OCI-LY1 (cell line): ENCODE measurements around the gene KLF7.

Experiments
- H2AFZ ChIP-seq: fragments of 200-600 bp; sonication (generic), shearing (Covaris generic); 2 replicates; pipeline ENCODE4 v1.6.0; 2014; ENCODE audit warnings: antibody characterized with exemption, mild to moderate bottlenecking, low read length
- H3F3A ChIP-seq: fragments of 200-600 bp; sonication (generic), shearing (Covaris generic); 2 replicates; pipeline ENCODE4 v1.6.0; 2014; ENCODE audit warnings: mild to moderate bottlenecking, antibody characterized with exemption, low read length, moderate library complexity; ENCODE audit not compliant: insufficient read depth
- H3K27ac ChIP-seq: fragments of 200-600 bp; sonication (generic); 2 replicates; pipeline ENCODE4 v1.5.1; 2014; ENCODE audit warnings: low read length, mixed run types, mild to moderate bottlenecking, low read depth; ENCODE audit not compliant: poor library complexity, severe bottlenecking
- H3K27me3 ChIP-seq: fragments of 200-600 bp; sonication (generic); 2 replicates; pipeline ENCODE4 v1.6.0; 2014; ENCODE audit warnings: antibody characterized with exemption, mild to moderate bottlenecking, low read length, moderate library complexity; ENCODE audit not compliant: insufficient read depth
- H3K36me3 ChIP-seq: fragments of 200-600 bp; sonication (generic); 2 replicates; pipeline ENCODE4 v1.6.1; 2014; ENCODE audit warnings: mild to moderate bottlenecking, antibody characterized with exemption, low read length, moderate library complexity, mixed read lengths; ENCODE audit not compliant: insufficient read depth
- H3K4me1 ChIP-seq: fragments of 200-600 bp; sonication (generic); 2 replicates; pipeline ENCODE4 v1.5.1; 2014; ENCODE audit warnings: mild to moderate bottlenecking, low read length, moderate library complexity; ENCODE audit not compliant: insufficient read depth, severe bottlenecking
- H3K4me2 ChIP-seq: fragments of 200-600 bp; sonication (generic), shearing (Covaris generic); 2 replicates; pipeline ENCODE4 v1.6.1; 2014; ENCODE audit warnings: low read length
- H3K4me3 ChIP-seq: fragments of 200-600 bp; sonication (generic); 2 replicates; pipeline ENCODE4 v1.5.1; 2014; ENCODE audit warnings: low read length, low read depth, mild to moderate bottlenecking, mixed read lengths; ENCODE audit not compliant: poor library complexity, severe bottlenecking
- H3K79me2 ChIP-seq: fragments of 200-600 bp; shearing (Covaris generic); 2 replicates; pipeline ENCODE4 v1.6.1; 2016; ENCODE audit warnings: mixed run types, low read length, mixed read lengths; ENCODE audit not compliant: insufficient read depth
- H3K9ac ChIP-seq: fragments of 200-600 bp; sonication (generic), shearing (Covaris generic); 2 replicates; pipeline ENCODE4 v1.6.1; 2014; ENCODE audit warnings: mild to moderate bottlenecking, low read length, mixed read lengths
- H3K9me2 ChIP-seq: fragments of 200-600 bp; sonication (generic), shearing (Covaris generic); 2 replicates; pipeline ENCODE4 v1.6.1; 2014; ENCODE audit warnings: low read depth, mild to moderate bottlenecking, low read length, mixed read lengths
- H3K9me3 ChIP-seq: fragments of 200-600 bp; shearing (Covaris generic); 2 replicates; pipeline ENCODE4 v1.6.1; 2014; ENCODE audit warnings: low read length, mixed read lengths
- H4K20me1 ChIP-seq: fragments of 200-600 bp; sonication (generic), shearing (Covaris generic); 2 replicates; pipeline ENCODE4 v1.6.0; 2016; ENCODE audit warnings: mild to moderate bottlenecking, low read length; ENCODE audit not compliant: insufficient read depth
- EZH2 ChIP-seq: fragments of 200-600 bp; sonication (generic), shearing (Covaris generic); IDR thresholded peaks from 2 replicates; pipeline ENCODE4 v1.8.0; 2017; ENCODE audit warnings: borderline replicate concordance, mixed run types, mild to moderate bottlenecking, antibody characterized with exemption, low read length, moderate library complexity, mixed read lengths
- TF ChIP-seq, protein P1 (sequence below): fragments of 200-600 bp; sonication (generic), shearing (Covaris generic); IDR thresholded peaks from 2 replicates; pipeline ENCODE4 v1.5.1; 2017; ENCODE audit warnings: mild to moderate bottlenecking, antibody characterized with exemption, low read length, moderate library complexity, mixed read lengths

Gene KLF7

DNA sequence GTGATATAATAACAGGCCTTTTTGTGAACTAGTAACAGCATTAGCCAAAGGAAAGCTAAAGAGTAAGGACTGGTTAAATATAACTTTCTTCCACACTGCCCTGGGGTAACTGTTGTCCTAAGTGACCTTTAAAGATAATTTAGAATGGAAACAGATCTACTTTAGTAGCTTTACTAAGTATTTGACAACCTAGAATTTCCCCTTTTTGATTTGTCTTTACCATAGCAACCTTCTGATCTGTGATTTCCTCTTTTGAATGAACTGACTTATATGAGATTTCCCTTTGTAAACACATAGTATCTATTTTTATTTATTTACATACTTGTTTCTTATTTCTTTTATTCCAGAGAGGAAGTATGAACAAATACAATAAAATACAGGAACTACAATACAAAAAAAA lies 10.5 kb upstream of the KLF7 start:
- H3K79me2 ChIP-seq: no peaks in the 10 kb centered on the region
- H4K20me1 ChIP-seq: no peaks in the 10 kb centered on the region
- no peaks in the 10 kb centered on the region for H3K36me3 ChIP-seq
- TF ChIP-seq, protein P1, sequence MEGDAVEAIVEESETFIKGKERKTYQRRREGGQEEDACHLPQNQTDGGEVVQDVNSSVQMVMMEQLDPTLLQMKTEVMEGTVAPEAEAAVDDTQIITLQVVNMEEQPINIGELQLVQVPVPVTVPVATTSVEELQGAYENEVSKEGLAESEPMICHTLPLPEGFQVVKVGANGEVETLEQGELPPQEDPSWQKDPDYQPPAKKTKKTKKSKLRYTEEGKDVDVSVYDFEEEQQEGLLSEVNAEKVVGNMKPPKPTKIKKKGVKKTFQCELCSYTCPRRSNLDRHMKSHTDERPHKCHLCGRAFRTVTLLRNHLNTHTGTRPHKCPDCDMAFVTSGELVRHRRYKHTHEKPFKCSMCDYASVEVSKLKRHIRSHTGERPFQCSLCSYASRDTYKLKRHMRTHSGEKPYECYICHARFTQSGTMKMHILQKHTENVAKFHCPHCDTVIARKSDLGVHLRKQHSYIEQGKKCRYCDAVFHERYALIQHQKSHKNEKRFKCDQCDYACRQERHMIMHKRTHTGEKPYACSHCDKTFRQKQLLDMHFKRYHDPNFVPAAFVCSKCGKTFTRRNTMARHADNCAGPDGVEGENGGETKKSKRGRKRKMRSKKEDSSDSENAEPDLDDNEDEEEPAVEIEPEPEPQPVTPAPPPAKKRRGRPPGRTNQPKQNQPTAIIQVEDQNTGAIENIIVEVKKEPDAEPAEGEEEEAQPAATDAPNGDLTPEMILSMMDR: no peak
- no peak for TF ChIP-seq EZH2
- H3K4me2 ChIP-seq: no peak overlapping the region
- no peaks in the 10 kb centered on the region for H3K9me2 ChIP-seq
- no peak overlapping the region for H3K4me3 ChIP-seq
- no peaks in the 10 kb centered on the region for H3K27me3 ChIP-seq
- no peak overlapping the region for H2AFZ ChIP-seq
- no peak overlapping the region for H3K9ac ChIP-seq
- no peaks in the 10 kb centered on the region for H3K9me3 ChIP-seq
- no peaks in the 10 kb centered on the region for H3K4me1 ChIP-seq
- H3K27ac ChIP-seq: no peak overlapping the region
- H3F3A ChIP-seq: no peaks in the 10 kb centered on the region

DNA sequence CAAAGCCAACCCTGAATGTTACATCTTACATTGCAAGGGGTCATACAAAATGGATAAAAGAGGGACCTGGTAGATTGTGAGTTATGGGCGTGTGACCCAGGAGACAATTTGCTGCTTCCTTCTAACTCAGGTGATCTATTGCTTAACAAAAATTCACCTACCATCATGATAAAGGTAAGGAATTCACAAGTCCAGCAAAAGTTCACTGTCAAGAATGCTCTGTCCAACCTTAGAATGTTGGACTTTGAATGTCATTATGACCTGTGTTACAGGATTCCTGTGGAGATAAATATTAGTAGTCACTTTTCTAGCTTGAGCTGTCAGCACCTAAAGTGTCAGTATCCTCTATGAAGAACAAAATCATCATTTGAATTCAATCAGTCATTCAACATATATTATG lies 7.9 kb upstream of the KLF7 start:
- H2AFZ ChIP-seq: no peak overlapping the region
- H3K9me2 ChIP-seq: no peaks in the 10 kb centered on the region
- no peak overlapping the region for H3K4me3 ChIP-seq
- no peak overlapping the region for H3K27ac ChIP-seq
- TF ChIP-seq EZH2: no peak
- TF ChIP-seq, protein P1: no peak
- H3K9me3 ChIP-seq: no peaks in the 10 kb centered on the region
- H3K4me2 ChIP-seq: no peak overlapping the region
- H3F3A ChIP-seq: no peaks in the 10 kb centered on the region
- H3K27me3 ChIP-seq: no peaks in the 10 kb centered on the region
- no peaks in the 10 kb centered on the region for H3K79me2 ChIP-seq
- no peaks in the 10 kb centered on the region for H3K36me3 ChIP-seq
- H3K4me1 ChIP-seq: no peaks in the 10 kb centered on the region
- H3K9ac ChIP-seq: no peak overlapping the region
- no peaks in the 10 kb centered on the region for H4K20me1 ChIP-seq

DNA sequence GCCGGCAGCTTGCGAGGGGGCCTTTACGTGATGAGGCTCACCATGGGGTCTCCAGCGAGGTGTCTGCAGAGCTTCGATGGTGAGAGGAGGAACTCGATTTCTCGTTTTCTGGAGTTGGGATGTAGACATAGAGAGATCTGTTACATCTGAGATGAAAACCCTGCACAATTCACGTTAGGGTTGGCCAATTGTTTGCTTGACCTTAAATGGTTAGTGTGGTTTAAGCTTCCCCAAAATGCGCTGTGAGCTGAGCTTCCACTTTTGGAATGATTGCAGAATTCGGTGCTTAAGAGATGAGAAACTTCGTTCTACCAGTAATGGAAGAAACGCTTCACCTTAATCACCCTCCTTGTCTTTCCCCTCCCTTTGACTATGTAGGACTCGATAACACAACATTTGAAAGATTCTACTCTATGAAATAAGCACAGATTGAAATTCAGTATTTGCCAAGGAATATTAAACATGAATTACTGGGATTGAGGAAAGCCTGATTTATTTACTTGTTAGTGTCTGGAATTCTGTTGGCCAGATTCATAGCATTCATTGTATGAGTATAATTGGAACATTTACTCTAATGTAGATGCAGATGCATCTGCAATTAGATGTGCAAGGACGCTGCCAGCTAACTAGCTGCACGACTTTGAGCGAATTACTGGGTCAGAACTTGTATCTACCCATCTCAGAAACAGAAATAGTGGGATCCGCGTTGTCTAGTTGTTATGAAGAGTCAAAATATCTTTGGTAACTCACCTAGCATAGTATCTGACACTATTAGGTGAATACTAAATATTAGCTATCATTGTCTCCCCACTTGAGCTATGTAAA lies 1.6 kb upstream of the KLF7 start:
- no peaks in the 10 kb centered on the region for H3K36me3 ChIP-seq
- no peak for TF ChIP-seq EZH2
- TF ChIP-seq, protein P1: no peak
- H3K27me3 ChIP-seq: no peaks in the 10 kb centered on the region
- H3K9me3 ChIP-seq: no peaks in the 10 kb centered on the region
- H4K20me1 ChIP-seq: no peaks in the 10 kb centered on the region
- H3K4me1 ChIP-seq: peaks cover 7% of the 10 kb centered on the region
- H2AFZ ChIP-seq: no peak overlapping the region
- H3K4me3 ChIP-seq: peak overlapping the region; percentile 68
- no peak overlapping the region; the same call in 1 of the 2 replicates for H3K9ac ChIP-seq
- no peak overlapping the region for H3K27ac ChIP-seq
- H3K4me2 ChIP-seq: peak overlapping the region; percentile 77
- H3F3A ChIP-seq: no peaks in the 10 kb centered on the region
- H3K79me2 ChIP-seq: no peaks in the 10 kb centered on the region
- H3K9me2 ChIP-seq: no peaks in the 10 kb centered on the region
